Stimulated activated CD4-positive, alpha-beta T cell treated with anti-CD3 and anti-CD28 coated beads, Interleukin-1b, Interleukin-23, amount 100 ng/mL, for 24 hours (primary cell): ENCODE data around the gene SLC13A2.

Experiments used
- DNase-seq, 4 experiments: peaks; one replicate each; pipeline ENCODE4 v3.0.0-alpha.2; 2020; ENCODE audit warnings: low read depth in 4 of 4, low spot score in 1 of 4

SLC13A2 gene

DNA sequence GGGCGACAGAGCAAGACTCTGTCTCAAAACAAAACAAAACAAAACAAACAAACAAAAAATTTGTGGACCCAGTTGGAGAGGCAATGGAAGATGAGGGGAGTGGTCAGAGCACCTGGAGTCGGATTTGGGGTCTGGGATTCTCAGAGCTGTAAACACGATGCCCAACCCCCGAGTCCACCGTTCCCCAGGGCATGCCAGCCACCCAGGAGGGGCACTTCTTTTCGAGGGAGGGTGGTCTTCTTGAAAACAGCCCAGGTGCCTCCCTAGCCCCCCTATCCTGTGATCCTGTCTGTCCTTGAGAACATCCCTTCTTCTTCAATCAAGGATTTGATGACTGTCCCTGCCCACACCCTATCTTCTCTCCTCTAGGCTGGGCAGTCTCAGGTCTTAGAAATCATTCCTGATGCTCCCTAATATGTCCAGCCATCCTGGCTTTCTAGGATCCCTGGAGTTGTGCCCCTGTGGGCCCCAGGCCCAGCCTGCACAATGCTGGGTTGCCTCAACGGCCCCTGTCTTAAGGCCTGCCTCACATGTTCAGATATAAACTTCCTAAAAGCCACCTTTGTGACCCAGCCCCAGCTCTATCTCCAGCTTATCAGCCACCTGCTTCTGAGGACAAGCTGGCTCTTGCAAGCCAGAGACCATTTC, 3.1 kb upstream of the SLC13A2 start:
- no peak for DNase-seq

DNA sequence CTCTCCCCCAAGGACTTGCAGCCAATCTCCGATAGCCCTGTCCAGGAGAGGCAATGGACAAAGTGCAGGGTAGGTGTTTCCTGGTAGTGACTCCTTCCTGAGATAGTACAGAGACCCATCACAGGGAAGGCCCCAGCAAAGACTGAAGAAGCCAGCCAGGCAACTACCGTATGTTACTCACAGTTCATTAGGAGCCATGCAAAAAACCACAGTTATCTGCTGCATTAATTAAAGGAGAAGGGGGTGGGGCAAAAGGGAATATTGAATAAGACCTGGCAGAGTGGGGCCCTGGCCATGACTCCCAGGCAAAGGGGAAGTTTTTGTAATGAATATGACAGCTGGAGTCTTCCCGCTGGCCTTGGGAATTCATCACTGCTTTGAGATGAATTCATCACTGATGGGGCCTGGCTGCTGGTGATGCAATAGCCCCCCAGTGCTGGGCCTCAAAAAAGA, 2.5 kb upstream of the SLC13A2 start:
- DNase-seq: no peak

DNA sequence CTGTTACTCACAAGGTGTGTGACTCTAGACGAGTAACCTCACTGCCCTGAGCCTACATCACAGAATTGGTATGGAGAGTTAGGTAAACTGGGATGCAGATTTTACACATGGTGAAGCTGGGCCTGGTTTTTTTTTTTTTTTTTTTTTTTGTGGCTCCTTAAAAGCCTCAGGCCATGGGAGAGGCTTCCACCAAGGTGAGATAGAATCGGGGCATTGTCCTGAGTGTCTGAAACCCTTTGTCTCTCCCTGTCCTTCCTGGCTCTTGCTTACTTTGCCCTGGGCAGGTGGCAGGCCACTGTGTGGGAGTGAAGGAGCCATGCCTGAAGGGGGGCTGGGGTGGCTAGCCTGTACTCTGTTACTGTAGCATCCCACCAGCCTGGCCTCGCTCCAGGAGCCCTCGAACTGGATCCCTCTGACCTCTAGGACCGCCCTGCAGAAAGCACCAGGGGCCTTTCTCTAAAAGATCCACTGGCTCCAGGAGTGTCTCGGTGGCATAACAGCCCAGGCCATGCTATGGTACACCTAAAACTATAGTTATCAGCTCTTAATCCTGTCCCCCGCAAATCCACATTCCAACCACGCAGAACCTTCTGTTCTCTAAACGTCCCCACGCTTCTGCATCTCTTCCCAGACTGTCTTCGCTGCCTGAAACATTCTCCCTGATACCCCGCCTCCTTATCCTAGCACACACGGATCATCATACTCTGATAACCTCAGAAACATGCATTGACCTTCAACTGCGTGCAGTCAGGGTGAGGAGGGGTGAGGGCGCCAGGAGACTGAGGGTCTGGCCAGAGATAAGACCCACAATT, 1.7 kb upstream of the SLC13A2 start:
- DNase-seq: no peak

DNA sequence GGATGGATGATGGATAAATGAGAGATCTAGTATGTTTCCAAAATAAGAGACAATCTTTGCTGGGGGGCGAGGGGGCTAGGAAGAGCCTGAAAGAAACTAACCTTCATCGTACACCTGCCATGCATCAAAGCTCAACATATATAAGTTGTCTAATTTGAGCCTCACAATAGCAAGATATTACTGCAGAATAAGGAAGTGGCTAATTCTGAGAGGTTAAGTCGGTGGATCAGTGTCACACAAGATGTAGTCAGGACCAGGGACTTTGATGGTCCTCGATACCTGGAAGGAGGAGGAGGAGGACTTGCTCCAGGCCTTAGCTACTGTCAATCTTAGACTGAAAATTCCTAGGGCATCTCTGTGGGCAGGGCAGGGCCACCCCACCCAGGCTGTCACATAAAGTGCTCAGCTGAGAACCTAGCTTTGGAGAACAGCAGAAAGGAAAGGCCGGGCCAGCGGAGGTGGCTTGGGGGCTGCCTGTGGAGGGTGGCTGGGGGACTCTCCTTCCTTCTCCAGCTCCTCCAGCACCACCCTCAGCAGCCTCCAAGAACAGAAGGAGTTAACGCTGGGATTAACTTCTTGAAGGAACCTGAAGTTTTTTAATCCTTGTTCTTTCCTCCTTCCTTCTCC, 460 bp upstream of the SLC13A2 start:
- no peak for DNase-seq

DNA sequence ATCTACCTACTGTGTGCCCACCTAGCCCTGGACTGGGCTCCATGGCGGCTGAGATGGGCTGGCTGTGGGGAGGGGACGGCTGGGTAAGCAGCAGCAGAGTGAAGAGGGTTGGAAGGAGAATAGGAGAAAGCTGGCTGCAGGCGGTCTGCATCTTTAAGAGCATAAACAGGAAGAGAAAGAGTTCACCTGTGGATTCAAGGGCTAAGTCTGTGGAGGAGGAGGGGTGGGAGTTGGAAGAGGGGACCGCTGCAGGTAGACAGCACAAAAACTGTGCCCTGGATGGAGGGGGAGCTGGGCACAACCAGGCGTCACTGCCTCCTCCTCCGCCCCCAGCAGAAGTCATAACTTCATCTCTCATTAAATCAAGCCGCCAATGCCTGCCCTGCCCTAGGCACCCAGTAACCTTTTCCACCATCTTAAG, 677 bp downstream of the SLC13A2 start:
- DNase-seq: no peak

DNA sequence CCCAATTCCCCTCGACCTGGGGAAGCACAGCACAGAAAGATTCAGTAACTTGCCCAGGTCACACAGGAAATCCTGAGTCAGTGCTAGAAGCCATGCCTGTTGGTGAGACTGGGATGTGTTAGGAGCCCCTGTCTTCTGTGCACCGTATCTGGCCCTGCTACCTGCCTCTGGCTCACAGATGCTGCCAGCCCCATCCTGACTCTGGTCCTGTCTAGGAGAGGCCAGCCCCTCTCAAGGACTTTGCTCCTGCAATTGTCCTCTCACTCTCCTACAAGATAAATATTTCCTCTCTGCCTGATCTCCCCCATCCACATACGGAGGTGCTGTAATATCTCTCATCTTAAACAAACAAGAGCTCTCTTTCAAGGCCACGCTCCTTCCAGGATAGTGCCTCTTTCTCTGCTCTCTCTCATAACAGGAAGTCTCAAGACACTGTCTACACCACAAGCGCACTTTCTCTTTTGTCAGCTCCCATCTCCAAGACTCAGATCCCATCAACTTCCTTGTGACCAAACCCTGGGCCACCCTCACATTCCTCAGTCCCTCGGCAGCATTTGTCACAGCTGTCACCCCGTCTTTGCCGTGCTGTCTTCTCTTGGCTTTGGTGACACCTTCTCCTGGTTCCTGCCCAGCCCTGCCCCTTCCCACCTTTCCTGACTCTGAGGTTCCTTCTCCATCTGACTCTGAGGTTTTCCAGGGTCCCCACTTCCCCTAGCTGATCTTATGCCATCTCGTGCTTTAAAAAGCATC, 1.9 kb downstream of the SLC13A2 start:
- no peak for DNase-seq

DNA sequence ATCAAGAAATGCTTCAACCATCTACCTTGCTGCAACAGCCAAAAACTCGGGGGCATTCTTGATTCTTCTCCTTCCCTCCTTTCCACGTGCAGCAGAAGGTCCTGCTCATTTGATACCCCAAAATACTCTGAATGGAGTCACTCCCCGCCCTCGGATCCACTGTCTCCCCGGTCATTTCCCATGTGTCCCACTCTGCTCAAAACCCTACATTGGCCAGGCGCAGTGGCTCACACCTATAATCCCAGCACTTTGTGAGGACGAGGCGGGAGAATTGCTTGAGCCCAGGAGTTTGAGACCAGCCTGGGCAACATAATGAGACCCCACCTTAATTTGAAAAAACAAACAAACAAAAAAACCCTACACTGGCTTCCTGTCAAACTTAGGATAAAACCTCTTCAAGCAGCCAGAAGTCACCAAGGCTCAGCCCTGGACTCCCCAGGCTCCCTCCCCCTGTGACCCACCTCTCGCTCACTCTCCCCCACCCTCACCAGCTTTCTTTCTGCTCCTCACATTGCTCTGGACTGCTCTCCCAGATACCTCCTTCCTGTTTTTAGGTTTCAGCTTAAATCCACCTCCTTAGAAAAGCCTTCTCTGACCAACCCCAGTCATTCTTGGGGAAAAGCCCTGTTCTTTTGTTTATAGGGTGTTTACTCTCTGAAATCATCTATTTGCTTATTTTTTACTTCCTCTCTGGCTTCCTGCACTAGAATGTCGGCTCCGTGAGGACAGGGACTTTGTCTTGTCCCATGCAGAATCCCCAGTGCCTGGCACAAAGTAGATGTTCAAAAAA, 2.8 kb downstream of the SLC13A2 start:
- no peak for DNase-seq

DNA sequence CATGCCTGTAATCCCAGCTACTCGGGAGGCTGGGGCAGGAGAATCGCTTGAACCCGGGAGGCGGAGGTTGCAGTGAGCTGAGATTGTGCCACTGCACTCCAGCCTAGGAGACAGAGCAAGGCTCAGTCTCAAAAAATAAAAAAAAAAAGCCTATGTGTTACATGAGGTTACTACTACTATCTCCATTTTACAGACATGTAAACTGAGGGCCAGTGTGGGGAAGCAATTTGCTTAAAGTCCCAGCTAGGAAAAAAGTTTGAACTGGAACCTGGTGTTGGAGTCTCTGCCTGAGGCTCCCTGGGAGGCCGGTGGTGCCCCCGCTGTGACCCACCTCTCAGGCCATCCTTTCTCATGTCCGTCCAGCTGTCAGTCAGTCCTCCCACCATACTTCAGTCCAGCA, 4.5 kb downstream of the SLC13A2 start:
- DNase-seq: no peak

DNA sequence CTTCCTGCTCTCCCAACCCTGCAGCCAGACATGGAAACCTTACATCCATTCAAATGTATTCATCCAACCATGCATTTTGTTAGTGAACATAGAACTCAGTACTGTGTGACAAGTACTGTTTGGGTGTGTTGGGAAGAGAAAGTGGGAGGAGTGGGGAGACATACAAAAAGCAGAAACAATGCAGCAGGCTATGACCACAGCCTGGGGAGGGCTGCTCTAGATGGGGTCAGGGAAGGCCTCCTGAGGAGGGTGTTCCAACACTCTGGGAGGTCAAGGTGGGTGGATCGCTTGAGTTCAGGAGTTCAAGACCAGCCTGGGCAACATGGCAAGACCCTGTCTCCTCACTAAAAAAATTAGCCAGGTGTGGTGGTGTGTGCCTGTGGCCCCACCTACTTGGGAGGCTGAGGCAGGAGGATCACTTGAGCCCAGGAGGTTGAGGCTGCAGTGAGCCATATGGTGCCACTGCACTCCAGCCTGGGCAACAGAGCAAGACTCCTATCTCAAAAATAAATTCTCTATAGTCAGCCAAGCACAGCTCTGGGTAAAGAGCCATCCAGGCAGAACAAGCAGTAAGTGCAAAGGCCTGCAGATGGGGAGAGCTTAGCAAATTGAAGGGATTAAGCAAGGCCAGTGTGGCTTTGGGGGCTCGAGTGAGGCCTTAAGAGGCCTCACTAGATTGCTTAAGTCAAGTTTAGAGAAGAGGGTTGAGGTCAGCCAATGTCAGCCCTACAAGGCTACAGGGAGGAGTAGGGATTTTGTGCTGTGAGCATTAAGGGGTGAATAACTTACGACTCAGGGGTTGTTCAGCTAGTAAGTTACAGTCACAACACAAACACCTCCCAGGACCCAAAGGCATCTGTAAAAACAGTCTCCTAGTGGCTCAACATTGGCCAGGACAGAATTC, 5.5 kb downstream of the SLC13A2 start:
- no peak for DNase-seq

DNA sequence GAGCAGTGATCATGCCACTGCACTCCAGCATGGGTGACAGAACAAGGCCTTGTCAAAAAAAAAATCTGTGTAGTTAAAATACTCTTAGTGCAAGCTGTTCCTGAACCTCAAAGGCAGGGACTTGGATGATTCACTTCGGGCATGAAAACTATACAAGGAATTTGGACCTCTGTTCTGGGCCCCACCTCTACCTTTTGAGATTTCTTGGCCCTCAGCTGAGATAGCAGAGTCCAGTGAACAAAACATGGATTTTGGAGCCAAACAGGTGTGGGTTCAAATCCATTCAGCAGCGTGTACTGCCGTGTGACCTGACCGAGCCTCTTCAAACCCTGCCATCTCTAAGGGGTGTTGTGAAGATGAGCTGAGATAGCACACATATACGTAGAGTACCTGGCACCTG, 6.8 kb downstream of the SLC13A2 start:
- DNase-seq: no peak

DNA sequence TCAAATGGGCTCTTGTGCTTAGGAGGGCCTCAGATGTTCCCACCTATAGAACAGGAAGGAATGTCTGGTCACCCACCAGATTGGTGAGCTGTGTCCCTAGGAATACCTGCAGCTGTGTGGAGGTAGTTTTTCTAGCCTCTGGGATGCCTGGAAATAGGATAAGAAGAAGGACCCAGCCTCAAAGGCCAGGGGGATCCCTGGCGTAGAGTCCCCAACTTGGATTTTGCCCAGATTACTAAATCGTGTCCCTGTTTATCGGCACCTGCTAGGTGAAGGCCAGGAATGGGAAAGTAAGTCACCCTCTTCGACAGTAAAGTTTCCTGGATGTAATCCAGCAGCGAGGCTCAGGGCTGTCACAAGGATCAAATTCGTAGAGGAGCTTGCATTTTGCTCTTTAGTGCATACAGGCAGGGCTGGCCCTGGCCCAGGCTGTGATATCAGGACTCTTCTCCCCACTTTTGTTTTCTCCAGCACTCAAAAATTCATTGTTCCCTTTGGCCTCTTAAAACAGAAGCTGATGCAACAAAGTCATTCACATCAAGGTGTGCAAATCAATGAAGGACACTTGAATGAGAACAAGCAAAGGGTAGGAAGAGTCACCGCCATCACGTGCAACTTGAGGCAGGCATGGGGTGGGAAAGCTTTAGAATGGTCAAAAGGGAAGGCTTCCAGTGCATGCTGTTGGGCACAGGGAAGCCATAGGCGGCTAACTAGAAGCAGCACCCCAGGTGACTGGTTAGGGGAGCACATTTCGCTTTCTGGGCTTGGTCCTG, 7.5 kb downstream of the SLC13A2 start:
- no peak for DNase-seq

DNA sequence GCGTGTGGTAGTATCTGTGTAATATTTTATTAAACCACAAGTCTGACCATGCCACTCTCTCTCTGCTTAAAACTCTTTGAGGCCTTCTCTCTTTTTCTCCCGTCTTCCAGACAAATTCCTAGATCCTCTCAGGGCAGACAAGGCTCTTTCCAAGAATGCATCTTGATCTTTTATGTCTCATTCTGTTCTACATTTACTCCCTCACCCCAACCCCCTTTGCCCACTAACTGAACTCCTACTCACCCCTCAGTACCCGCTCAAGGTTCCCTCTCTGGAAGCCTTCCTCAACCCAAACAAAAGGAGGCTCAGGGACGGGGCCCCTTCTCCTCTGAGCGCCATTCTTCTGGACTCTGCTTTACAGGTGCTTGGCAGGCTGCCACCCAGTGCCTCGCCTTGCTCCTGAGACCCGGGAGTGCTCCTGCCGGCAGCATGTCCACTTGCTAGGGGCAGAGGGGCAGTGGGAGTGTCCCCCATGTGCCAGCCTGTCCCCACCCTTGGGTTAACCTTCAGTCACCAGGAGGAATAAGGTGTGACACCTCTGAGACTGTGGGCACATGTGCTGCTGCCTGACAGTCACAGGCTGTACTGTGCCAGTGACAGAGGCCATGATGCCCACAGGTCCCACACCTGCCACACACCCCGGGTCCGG, 9.2 kb downstream of the SLC13A2 start:
- no peak for DNase-seq

DNA sequence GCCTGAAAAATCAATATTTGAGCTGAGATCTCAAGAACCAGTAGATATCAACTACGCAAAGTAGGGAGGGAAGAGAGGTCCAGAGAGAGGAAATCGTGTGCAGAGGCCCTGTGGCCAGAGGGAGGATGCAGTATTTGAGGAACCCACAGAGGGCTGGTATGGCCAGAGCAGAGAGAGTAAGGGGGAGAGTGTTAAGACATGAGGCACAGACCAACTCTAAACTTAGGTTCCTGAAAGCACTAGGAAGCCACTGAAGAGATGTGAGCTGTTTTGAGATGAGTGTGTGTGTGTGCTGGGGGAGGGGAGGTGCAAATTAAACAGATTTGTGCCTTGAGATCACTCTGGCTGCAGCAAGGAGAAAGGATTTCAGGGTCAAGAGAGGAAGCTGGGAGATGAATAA, 10.9 kb downstream of the SLC13A2 start:
- DNase-seq: no peak

DNA sequence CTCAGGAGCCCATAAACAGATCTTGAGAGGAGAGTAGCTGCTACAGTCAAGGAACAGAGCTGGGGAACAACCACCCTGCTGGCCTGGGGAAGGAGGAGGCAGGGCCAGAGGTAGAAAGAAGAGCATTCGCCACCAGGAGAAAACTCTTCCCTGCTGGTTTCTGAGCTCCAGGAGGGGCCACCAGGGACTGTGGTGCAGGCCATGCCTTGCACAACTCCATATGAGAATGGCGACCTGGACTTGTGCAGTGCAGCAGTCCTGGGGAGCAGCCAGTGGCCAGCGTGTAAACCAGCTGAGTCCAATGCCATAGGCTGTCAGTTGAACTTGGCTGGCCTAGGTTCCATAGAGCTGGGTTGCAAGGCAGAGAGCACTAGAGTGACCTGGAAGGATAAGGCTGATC, 11.6 kb downstream of the SLC13A2 start:
- no peak for DNase-seq

DNA sequence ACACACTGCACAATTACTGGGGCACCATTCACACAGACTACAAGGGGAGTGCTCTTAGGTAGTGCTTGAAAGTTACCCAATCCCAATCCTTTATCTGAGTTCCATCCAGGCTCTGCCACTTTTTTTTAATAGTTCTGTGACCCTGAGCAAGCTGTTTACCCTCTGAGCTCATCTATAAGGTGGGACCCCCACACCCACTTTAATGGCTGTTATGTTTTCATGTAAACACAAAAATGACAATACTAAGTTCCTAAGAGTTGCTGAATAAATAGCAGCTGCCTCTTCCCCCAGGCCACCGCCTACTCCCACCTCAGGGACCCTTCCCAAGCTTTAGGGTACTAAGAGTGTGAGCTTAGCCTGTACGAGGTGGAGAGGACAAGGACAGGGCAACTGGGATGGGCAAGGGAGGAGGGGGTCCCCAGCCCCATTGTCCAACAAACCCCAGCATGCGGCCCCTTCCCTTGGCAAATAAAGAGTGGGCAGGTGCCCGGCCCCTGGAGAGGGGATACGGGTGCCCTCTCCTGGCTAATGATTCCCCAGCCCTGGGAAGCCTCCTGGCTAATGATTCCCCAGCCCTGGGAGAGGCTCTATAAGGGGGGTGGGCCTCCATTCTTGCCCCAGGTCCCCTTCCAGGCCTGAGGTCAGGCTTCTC, 14.6 kb downstream of the SLC13A2 start:
- no peak for DNase-seq

DNA sequence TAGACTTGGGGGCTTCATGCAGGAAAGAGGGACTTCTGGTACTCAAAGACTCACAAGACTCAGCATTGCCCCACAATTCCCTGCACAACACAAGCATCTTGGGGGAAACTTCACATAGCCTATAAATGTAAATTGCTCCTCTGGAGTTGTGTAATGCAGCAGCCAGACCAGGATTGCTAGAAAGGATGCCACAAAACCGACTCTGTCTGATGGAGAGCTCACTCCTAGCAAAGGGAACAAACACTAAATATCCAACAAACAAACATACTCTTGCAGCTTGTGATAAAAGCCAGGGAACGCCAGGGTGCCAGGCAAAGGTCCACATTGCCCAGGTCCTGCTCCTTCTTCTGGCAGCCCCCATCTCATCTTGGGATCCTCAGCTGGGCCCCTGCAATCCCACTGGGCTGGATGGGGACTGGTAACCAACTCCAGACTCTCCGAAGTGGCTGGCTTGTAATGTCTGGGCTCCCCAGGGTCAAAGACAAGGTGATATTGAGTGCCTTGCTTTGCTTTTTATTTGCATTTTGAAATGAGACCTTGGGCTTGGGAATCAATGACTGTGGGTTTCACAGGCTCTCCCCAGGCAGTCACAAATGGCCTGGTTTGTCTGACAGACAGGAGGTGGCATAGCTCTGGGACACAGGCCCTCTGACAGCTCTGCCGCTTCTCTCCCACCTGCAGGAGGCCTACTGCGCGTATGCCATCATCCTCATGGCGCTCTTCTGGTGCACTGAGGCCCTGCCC, 15.3 kb downstream of the SLC13A2 start:
- DNase-seq: no peak

DNA sequence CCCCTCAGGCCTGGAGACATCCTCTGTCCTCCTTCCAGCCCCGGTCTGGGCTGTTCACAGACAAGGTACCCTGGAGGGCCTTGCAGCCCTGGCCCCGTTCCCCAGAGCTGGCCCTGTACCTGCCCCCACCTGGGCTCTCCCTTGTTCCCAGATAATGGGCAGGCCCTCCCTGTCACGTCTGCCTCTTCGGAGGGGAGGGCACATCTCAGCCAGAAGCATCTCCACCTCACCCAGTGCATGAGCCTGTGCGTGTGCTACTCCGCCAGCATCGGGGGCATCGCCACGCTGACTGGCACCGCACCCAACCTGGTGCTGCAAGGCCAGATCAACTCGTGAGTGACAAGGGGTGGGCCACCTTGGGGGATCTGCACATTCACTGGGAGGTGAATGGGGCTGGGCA, 17.8 kb downstream of the SLC13A2 start:
- no peak for DNase-seq
